Muscle layer of colon (tissue), 2 donors: ENCODE data around the gene PRH2.

ENCODE experiments used
- H3K27ac ChIP-seq: one replicate; pipeline ENCODE4 v1.7.0; 2013; ENCODE audit warnings: low read depth, mild to moderate bottlenecking, low read length, moderate library complexity
- H3K27me3 ChIP-seq, 2 donors: one replicate each; pipeline ENCODE4 v1.7.0; 2013; ENCODE audit warnings: low read length in 2 of 2, mild to moderate bottlenecking in 2 of 2; ENCODE audit not compliant: insufficient read depth in 2 of 2, control insufficient read depth in 1 of 2
- H3K36me3 ChIP-seq: one replicate; pipeline ENCODE4 v1.7.0; 2013; ENCODE audit warnings: mild to moderate bottlenecking, low read length; ENCODE audit not compliant: insufficient read depth
- H3K4me1 ChIP-seq: one replicate; pipeline ENCODE4 v1.7.0; 2013; ENCODE audit warnings: mild to moderate bottlenecking, low read length; ENCODE audit not compliant: insufficient read depth
- H3K4me3 ChIP-seq, 2 donors: one replicate each; pipeline ENCODE4 v1.7.0; 2013; ENCODE audit warnings: low read length in 2 of 2, low read depth in 1 of 2, mild to moderate bottlenecking in 1 of 2, moderate library complexity in 1 of 2
- H3K9ac ChIP-seq: one replicate; pipeline ENCODE4 v1.7.0; 2013; ENCODE audit warnings: low read length
- H3K9me3 ChIP-seq: one replicate; pipeline ENCODE4 v1.7.0; 2013; ENCODE audit warnings: mild to moderate bottlenecking, low read length
- donor health status: abdominal sarcoma.
- donor health status: Adenocarcinoma of cecum.

Gene PRH2

GRCh38 chr12:10928746-10929286 is at the start of gene PRH2:
Gene PRH2 (plus strand): TSS chr12:10929236. CDS start chr12:10929274, 38 bp downstream.
- H3K4me1 ChIP-seq: no peaks in the 10 kb centered on the region
- H3K9ac ChIP-seq: no peak within 1 kb of the TSS
- H3K27ac ChIP-seq: no peak within 1 kb of the TSS
- H3K36me3 ChIP-seq: no peaks in the 10 kb centered on the region
- H3K27me3 ChIP-seq: no peaks in the 10 kb centered on the region
- H3K9me3 ChIP-seq: no peaks in the 10 kb centered on the region
- H3K4me3 ChIP-seq: no peak within 1 kb of the TSS

GRCh38 chr12:10884086-10884725 is 44.8 kb upstream of the PRH2 start, which contains the start of gene PRH1:
Gene PRH1 (minus strand): TSS chr12:10884255. CDS start chr12:10884217, 38 bp downstream.
- H3K9ac ChIP-seq: no peak within 1 kb of the TSS
- no peak within 1 kb of the TSS for H3K27ac ChIP-seq
- no peaks in the 10 kb centered on the region for H3K9me3 ChIP-seq
- no peaks in the 10 kb centered on the region for H3K4me1 ChIP-seq
- no peaks in the 10 kb centered on the region for H3K27me3 ChIP-seq
- H3K4me3 ChIP-seq: no peak within 1 kb of the TSS
- H3K36me3 ChIP-seq: no peaks in the 10 kb centered on the region

GRCh38 chr12:10889226-10889625 is 39.8 kb upstream of the PRH2 start:
- Histone ChIP-seq H3K4me3 (no peak overlapping the region), H3K36me3 (no peaks in the 10 kb centered on the region), H3K27ac (no peak overlapping the region), H3K9ac (no peak overlapping the region), H3K9me3 (no peaks in the 10 kb centered on the region), H3K4me1 (no peaks in the 10 kb centered on the region), H3K27me3 (no peaks in the 10 kb centered on the region)

GRCh38 chr12:10891937-10892336 is 37.1 kb upstream of the PRH2 start:
- Histone ChIP-seq H3K27ac (no peak overlapping the region), H3K4me1 (no peaks in the 10 kb centered on the region), H3K4me3 (no peak overlapping the region), H3K27me3 (no peaks in the 10 kb centered on the region), H3K9ac (no peak overlapping the region), H3K36me3 (no peaks in the 10 kb centered on the region), H3K9me3 (no peaks in the 10 kb centered on the region)

GRCh38 chr12:10896854-10897253 is 32.2 kb upstream of the PRH2 start:
- Histone ChIP-seq H3K27ac (no peak overlapping the region), H3K9ac (no peak overlapping the region), H3K9me3 (no peaks in the 10 kb centered on the region), H3K4me3 (no peak overlapping the region), H3K4me1 (no peaks in the 10 kb centered on the region), H3K27me3 (no peaks in the 10 kb centered on the region), H3K36me3 (no peaks in the 10 kb centered on the region)

GRCh38 chr12:10900530-10900929 is 28.5 kb upstream of the PRH2 start:
- H3K4me3 ChIP-seq: no peak overlapping the region
- H3K4me1 ChIP-seq: no peaks in the 10 kb centered on the region
- no peak overlapping the region for H3K9ac ChIP-seq
- no peaks in the 10 kb centered on the region for H3K9me3 ChIP-seq
- H3K27me3 ChIP-seq: no peaks in the 10 kb centered on the region
- no peak overlapping the region for H3K27ac ChIP-seq
- H3K36me3 ChIP-seq: no peaks in the 10 kb centered on the region

- H3K36me3 ChIP-seq: no peaks in the 10 kb centered on the region
- no peaks in the 10 kb centered on the region for H3K27me3 ChIP-seq
- H3K27ac ChIP-seq: no peak overlapping the region
- H3K4me3 ChIP-seq: no peak overlapping the region
- H3K9me3 ChIP-seq: no peaks in the 10 kb centered on the region
- no peaks in the 10 kb centered on the region for H3K4me1 ChIP-seq
- no peak overlapping the region for H3K9ac ChIP-seq
Observed at GRCh38 chr12:10900972-10901371, 28.1 kb upstream of the PRH2 start.

- no peaks in the 10 kb centered on the region for H3K4me1 ChIP-seq
- H3K27ac ChIP-seq: no peak overlapping the region
- H3K4me3 ChIP-seq: no peak overlapping the region
- no peaks in the 10 kb centered on the region for H3K27me3 ChIP-seq
- H3K36me3 ChIP-seq: no peaks in the 10 kb centered on the region
- H3K9me3 ChIP-seq: no peaks in the 10 kb centered on the region
- H3K9ac ChIP-seq: no peak overlapping the region
Observed at GRCh38 chr12:10901427-10901826, 27.6 kb upstream of the PRH2 start.

GRCh38 chr12:10904686-10905085 is 24.4 kb upstream of the PRH2 start:
- no peak overlapping the region for H3K9ac ChIP-seq
- H3K27me3 ChIP-seq: no peaks in the 10 kb centered on the region
- H3K9me3 ChIP-seq: no peaks in the 10 kb centered on the region
- H3K27ac ChIP-seq: no peak overlapping the region
- no peaks in the 10 kb centered on the region for H3K36me3 ChIP-seq
- H3K4me1 ChIP-seq: no peaks in the 10 kb centered on the region
- H3K4me3 ChIP-seq: no peak overlapping the region

GRCh38 chr12:10909462-10909861 is 19.6 kb upstream of the PRH2 start, which contains the start of gene TAS2R13:
Gene TAS2R13 (minus strand): TSS chr12:10909562. CDS start chr12:10909298, 264 bp downstream.
- Histone ChIP-seq H3K9me3 (no peaks in the 10 kb centered on the region), H3K27ac (no peak within 1 kb of the TSS), H3K9ac (no peak within 1 kb of the TSS)

GRCh38 chr12:10910380-10910779 is 18.7 kb upstream of the PRH2 start:
- no peaks in the 10 kb centered on the region for H3K9me3 ChIP-seq
- no peak overlapping the region for H3K9ac ChIP-seq
- H3K4me3 ChIP-seq: no peak overlapping the region
- H3K27ac ChIP-seq: no peak overlapping the region
- H3K27me3 ChIP-seq: no peaks in the 10 kb centered on the region
- no peaks in the 10 kb centered on the region for H3K4me1 ChIP-seq
- H3K36me3 ChIP-seq: no peaks in the 10 kb centered on the region

More at GRCh38 chr12:10909462-10909861, 19.6 kb upstream of the PRH2 start, which contains the start of gene TAS2R13:
- Histone ChIP-seq H3K36me3 (no peaks in the 10 kb centered on the region), H3K4me1 (no peaks in the 10 kb centered on the region), H3K27me3 (no peaks in the 10 kb centered on the region), H3K4me3 (no peak within 1 kb of the TSS)

- Histone ChIP-seq H3K4me1 (no peaks in the 10 kb centered on the region), H3K27me3 (no peaks in the 10 kb centered on the region), H3K9me3 (no peaks in the 10 kb centered on the region), H3K9ac (no peak overlapping the region), H3K27ac (no peak overlapping the region), H3K4me3 (no peak overlapping the region), H3K36me3 (no peaks in the 10 kb centered on the region)
Observed at GRCh38 chr12:10919809-10920208, 9.2 kb upstream of the PRH2 start.
